PC-9 (cell line): ENCODE results near the gene CTIF.

Experiments used
- CTCF ChIP-seq: fragments of 200-600 bp; sonication (generic); conservative IDR thresholded peaks from 2 replicates; pipeline ENCODE4 v1.6.1; 2017; ENCODE audit warnings: mixed run types, antibody characterized with exemption, mild to moderate bottlenecking, moderate library complexity
- EZH2 ChIP-seq: fragments of 200-600 bp; sonication (generic); IDR thresholded peaks from 2 replicates; pipeline ENCODE4 v1.8.0; 2017; ENCODE audit warnings: antibody characterized with exemption, low read depth

- TF ChIP-seq CTCF (no peak), EZH2 (no peak)
These were observed 148.7 kb downstream of the CTIF start for GRCh38 chr18:48687346-48688042.
